HG02642 (cell line): ENCODE results near the gene TST.
A peak's percentile ranks its signal among the peaks of the same experiment; 100 is the strongest.

Source experiments
- ATAC-seq: cut with Tn5 transposase; IDR thresholded peaks from one replicate; pipeline ENCODE4 v1.9.1; 2021; ENCODE audit warnings: mild to moderate bottlenecking; ENCODE audit not compliant: unreplicated experiment, poor library complexity

Gene TST

GRCh38 chr22:37019309-37020191, at the start of gene TST, which contains the start of gene MPST:
TSS of gene TST (minus strand) at chr22:37019447. CDS start at chr22:37018732, 715 bp downstream.
TSS of gene MPST (plus strand) at chr22:37019742. CDS start at chr22:37019837, 95 bp downstream.
- peak; percentile 66 for ATAC-seq

- no peak for ATAC-seq
These were observed 49.6 kb upstream of the TST start for GRCh38 chr22:37068859-37069258.

GRCh38 chr22:37067428-37067827, 48.2 kb upstream of the TST start:
- ATAC-seq = no peak

- ATAC-seq = no peak
These were observed 46.7 kb upstream of the TST start for GRCh38 chr22:37065961-37066360.

GRCh38 chr22:37065180-37065579, 45.9 kb upstream of the TST start:
- no peak for ATAC-seq

- no peak for ATAC-seq
These were observed 45.3 kb upstream of the TST start for GRCh38 chr22:37064553-37064952.

GRCh38 chr22:37063431-37064420, 44.5 kb upstream of the TST start:
- ATAC-seq = no peak

- no peak for ATAC-seq
These were observed 43.6 kb upstream of the TST start for GRCh38 chr22:37062702-37063381.

GRCh38 chr22:37062376-37062675, 43.1 kb upstream of the TST start:
- no peak for ATAC-seq

GRCh38 chr22:37061611-37062375, 42.5 kb upstream of the TST start:
- ATAC-seq = no peak

GRCh38 chr22:37060801-37061610, 41.8 kb upstream of the TST start:
- ATAC-seq = no peak

GRCh38 chr22:37059876-37060449, 40.7 kb upstream of the TST start:
- ATAC-seq = no peak

GRCh38 chr22:37058917-37059701, 39.9 kb upstream of the TST start:
- no peak for ATAC-seq

- no peak for ATAC-seq
These were observed 38.7 kb upstream of the TST start for GRCh38 chr22:37057796-37058510.

- ATAC-seq = no peak
These were observed 38.0 kb upstream of the TST start for GRCh38 chr22:37057226-37057625.

- ATAC-seq = no peak
These were observed 37.0 kb upstream of the TST start for GRCh38 chr22:37056246-37056645.
